ENCODE data around the gene GAS2L2.
"Not testable (repeated sequence)": the region's sequence is repeated elsewhere in the genome, so short reads cannot be mapped to it uniquely, and the experiment has no call there.

Gene GAS2L2

GRCh38 chr17:35773129-35773528 lies 20.1 kb upstream of the GAS2L2 start:
- no peak for DNase-seq

GRCh38 chr17:35769895-35770486 lies 17.0 kb upstream of the GAS2L2 start:
- DNase-seq: no peak

- no peak for DNase-seq
These were observed 15.8 kb upstream of the GAS2L2 start for GRCh38 chr17:35768797-35769196.

GRCh38 chr17:35766903-35767510 lies 14.0 kb upstream of the GAS2L2 start:
- DNase-seq: peak; percentile 25 to 44

- DNase-seq: no peak
These were observed 13.4 kb upstream of the GAS2L2 start for GRCh38 chr17:35766489-35766877.

GRCh38 chr17:35765756-35766488 lies 12.9 kb upstream of the GAS2L2 start:
- DNase-seq: no peak

GRCh38 chr17:35765086-35765710 lies 12.2 kb upstream of the GAS2L2 start:
- DNase-seq: no peak

- DNase-seq: peak; percentile 88
These were observed 11.3 kb upstream of the GAS2L2 start for GRCh38 chr17:35764123-35764991.

GRCh38 chr17:35763767-35764122 lies 10.7 kb upstream of the GAS2L2 start:
- DNase-seq: no peak

- DNase-seq: no peak
These were observed 8.6 kb upstream of the GAS2L2 start for GRCh38 chr17:35761601-35762000.

- DNase-seq: no peak
These were observed 7.5 kb upstream of the GAS2L2 start, which contains the start of gene C17orf50 for GRCh38 chr17:35760587-35760986. Gene C17orf50 (plus strand): TSS chr17:35760887. CDS start chr17:35760942, 55 bp downstream.

- no peak for DNase-seq
These were observed 4.2 kb upstream of the GAS2L2 start for GRCh38 chr17:35757243-35757642.

GRCh38 chr17:35752471-35752870 lies 568 bp downstream of the GAS2L2 start:
- no peak for DNase-seq

- DNase-seq: not testable (repeated sequence)
These were observed 1.5 kb downstream of the GAS2L2 start for GRCh38 chr17:35751541-35751940.

- DNase-seq: no peak
These were observed 2.3 kb downstream of the GAS2L2 start for GRCh38 chr17:35750526-35751395.

- no peak for DNase-seq
These were observed 3.3 kb downstream of the GAS2L2 start for GRCh38 chr17:35749560-35750412.

- no peak for DNase-seq
These were observed 4.1 kb downstream of the GAS2L2 start for GRCh38 chr17:35748979-35749378.

GRCh38 chr17:35748341-35748841 lies 4.6 kb downstream of the GAS2L2 start:
- DNase-seq: no peak

- DNase-seq: peak; percentile 79 to 82
These were observed 5.5 kb downstream of the GAS2L2 start for GRCh38 chr17:35747540-35748017.

GRCh38 chr17:35745749-35746320 lies 7.2 kb downstream of the GAS2L2 start:
- no peak for DNase-seq

Data from CD4-positive, alpha-beta T cell treated with Interleukin-4 for 1 hour (primary cell).